Measurements from ENCODE around the gene DAB2IP.

DAB2IP gene

DNA sequence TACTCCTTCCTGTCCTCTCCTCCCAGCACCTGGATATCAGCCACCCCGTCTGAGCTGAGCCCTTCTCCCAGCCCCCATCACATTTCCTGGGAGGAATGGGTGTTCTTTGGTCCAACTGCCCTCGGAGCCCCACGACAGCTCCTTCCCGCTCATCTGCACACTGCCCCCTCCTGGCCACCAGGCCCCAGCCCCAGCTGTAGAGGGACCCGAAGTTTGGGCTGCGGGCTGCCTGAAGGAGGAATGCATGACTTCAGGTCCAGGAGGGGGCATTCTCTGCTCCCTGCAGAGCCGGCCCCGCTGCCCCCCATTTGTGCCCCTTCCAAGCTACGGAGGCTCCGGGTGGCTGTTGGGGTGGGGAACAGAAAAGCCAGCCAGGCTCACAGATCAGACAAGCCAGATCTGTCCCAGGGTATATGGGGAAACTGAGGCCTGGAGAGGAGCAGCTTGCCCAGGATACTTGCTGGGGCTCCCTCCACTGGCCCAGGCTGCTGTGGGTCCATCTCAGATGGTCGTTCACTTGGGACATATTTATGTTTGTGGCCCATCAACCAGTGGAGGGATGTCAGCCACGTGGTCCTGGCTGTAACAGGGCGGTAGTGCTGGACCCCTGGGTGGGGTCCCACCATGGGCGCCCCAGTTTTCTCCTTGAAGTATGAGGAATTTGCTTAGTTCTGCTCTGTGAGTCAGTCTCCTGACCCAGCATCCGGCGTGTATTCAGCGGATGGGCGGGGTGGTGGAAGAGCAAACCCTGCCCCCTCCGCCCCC, 33.1 kb downstream of the DAB2IP start:
- H3K4me1 Mint-ChIP-seq (ENCODE audit: low read depth): no peaks in the 10 kb centered on the region
- H3K27ac Mint-ChIP-seq: no peak overlapping the region
- intact Hi-C loops (cut with micrococcal nuclease): loop anchor here (2.0 to 10.0 kb wide), 2 partner anchors 132 to 180 kb away; no protein-coding TSS in a partner anchor
- H3K4me3 Mint-ChIP-seq: no peak overlapping the region
- H3K27me3 Mint-ChIP-seq: peaks cover 45% of the 10 kb centered on the region
- H3K36me3 Mint-ChIP-seq (ENCODE audit: low read depth): no peaks in the 10 kb centered on the region
- H3K9me3 Mint-ChIP-seq: no peaks in the 10 kb centered on the region

DNA sequence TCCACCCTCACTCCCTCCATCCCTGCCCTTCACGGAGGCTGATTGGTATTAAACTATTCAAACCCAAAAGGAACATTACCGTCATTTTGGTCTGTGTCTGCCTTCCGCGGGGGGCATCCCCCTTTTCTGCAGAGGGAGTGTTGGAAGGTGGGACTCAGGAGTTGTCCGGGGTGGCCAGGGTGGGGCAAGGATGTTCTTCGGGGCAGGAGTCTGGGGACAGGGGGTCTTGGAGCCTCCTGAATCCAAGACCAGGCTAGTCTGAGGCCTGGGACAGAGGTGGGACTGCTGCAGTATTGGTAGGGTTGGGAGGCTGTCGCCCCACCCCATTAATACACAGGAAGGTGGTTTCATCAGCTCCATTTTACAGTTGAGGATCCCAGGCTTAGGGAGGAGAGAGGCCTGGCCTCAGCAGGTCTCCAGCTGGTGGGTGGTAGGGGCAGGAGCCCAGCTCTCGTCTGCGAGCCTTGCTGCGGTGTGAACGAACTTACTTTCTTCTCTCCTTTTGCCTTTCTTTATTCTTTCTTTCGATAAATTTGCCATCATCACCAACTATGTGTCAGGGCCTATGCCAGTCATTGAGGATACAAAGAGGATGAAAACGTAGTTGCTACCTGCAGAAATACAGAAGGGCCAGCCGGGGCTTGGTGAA, 33.8 kb downstream of the DAB2IP start:
- Mint-ChIP-seq H3K9me3 (no peaks in the 10 kb centered on the region), H3K27ac (no peak overlapping the region), H3K27me3 (peaks cover 52% of the 10 kb centered on the region), H3K36me3 (ENCODE audit: low read depth) (no peaks in the 10 kb centered on the region), H3K4me1 (ENCODE audit: low read depth) (no peaks in the 10 kb centered on the region), H3K4me3 (no peak overlapping the region)
- intact Hi-C loops (cut with micrococcal nuclease): loop anchor here (2.0 to 10.0 kb wide), 2 partner anchors 132 to 180 kb away; no protein-coding TSS in a partner anchor

DNA sequence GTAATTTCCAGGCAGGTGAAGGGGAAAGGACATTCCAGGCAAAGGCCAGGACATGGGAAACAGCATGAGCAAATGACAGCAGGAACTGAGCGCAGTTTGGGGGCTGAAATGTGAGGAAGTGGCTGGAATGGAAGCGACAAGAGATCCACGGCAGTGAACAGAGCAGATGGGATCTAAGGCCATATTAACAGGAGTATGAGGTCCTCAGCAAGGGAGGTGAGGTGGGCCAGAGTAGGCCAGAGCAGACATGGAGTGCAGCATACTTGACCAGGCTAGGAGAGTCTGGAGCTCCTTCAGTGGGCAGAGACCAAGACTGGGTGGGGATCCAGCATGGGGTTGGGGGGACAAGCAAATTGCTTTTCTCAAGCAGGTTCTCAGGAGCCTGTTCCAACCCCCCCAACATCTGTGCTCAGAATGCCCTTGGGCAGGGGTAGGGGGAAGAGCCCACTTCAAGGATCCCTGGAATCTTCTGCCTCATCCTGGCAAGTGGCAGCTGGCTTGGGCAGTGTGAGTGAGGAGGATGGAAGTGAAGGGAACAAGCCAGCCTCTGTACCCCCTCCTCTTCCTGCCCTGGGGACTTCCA, 34.5 kb downstream of the DAB2IP start:
- Mint-ChIP-seq H3K4me1 (ENCODE audit: low read depth) (no peaks in the 10 kb centered on the region), H3K27ac (no peak overlapping the region), H3K36me3 (ENCODE audit: low read depth) (no peaks in the 10 kb centered on the region), H3K9me3 (no peaks in the 10 kb centered on the region), H3K27me3 (peaks cover 58% of the 10 kb centered on the region), H3K4me3 (no peak overlapping the region)
- intact Hi-C loops (cut with micrococcal nuclease): loop anchor here (2.0 to 10.0 kb wide), 2 partner anchors 133 to 179 kb away; no protein-coding TSS in a partner anchor

DNA sequence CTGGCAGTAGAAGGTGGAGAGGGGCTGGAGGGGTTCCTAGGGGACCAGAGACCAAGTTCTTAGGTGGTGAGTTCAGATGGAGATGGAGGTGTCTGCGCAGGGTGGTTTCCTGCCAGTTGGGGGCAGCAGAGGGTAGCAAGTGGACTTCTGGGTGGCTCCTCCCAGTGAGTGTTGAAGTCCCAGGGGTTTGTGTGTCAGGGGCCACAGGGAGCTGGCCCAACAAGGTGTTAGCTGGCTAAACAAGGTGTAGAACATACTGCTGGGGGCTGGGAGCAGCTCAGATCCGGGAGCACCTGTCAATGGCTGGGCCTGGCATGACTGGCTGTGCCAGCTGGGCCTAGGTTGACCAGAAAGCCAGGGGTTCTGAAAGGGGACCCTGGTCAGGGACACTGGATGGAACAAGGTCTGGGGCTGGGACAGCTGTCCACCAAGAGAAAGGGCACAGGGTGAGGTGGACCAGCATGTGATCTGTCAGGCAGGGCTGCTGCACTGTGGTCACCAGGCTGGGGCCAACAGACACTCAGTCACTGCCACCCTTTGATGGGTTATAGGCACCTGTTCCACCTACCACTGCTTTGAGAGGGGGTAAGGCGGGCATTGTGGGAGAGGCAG, 35.6 kb downstream of the DAB2IP start:
- no peaks in the 10 kb centered on the region for H3K9me3 Mint-ChIP-seq
- H3K4me3 Mint-ChIP-seq: no peak overlapping the region
- H3K4me1 Mint-ChIP-seq (ENCODE audit: low read depth): no peaks in the 10 kb centered on the region
- H3K36me3 Mint-ChIP-seq (ENCODE audit: low read depth): no peaks in the 10 kb centered on the region
- H3K27ac Mint-ChIP-seq: no peak overlapping the region
- H3K27me3 Mint-ChIP-seq: peaks cover 66% of the 10 kb centered on the region
- intact Hi-C loops (cut with micrococcal nuclease): loop anchor here (1.0 to 10.0 kb wide), 2 partner anchors 178 to 305 kb away; no protein-coding TSS in a partner anchor

DNA sequence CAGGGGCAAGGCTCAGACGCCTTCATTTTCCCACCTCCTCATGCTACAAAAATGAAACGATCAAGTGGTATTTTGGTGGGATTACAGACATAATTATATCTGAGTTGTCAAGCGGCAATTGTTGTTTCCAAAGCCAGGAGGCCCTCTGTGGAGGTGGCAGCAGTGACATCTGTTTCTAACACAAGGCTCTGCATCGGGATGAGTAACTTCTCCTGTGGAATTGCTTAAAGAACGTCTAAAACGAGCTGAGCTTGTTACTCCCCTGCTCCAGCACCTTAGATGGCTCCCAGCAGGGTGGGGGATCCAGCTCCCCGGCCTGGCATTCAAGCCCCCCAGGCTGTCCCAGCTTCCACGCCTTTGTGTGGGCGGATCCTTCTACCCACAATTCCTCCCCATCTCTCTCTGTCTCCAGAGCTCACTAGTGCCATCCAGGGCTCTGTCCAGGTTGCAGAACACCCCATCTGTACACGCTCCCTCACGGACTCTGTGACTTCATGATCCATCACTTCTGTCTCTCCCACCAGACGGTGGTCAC, 36.8 kb downstream of the DAB2IP start:
- Mint-ChIP-seq H3K27ac (no peak overlapping the region), H3K4me3 (no peak overlapping the region), H3K9me3 (no peaks in the 10 kb centered on the region), H3K36me3 (ENCODE audit: low read depth) (no peaks in the 10 kb centered on the region), H3K4me1 (ENCODE audit: low read depth) (no peaks in the 10 kb centered on the region), H3K27me3 (peaks cover 71% of the 10 kb centered on the region)
- intact Hi-C loops (cut with micrococcal nuclease): loop anchor here (10.0 kb wide), 1 partner anchor 177 kb away; no protein-coding TSS in a partner anchor

DNA sequence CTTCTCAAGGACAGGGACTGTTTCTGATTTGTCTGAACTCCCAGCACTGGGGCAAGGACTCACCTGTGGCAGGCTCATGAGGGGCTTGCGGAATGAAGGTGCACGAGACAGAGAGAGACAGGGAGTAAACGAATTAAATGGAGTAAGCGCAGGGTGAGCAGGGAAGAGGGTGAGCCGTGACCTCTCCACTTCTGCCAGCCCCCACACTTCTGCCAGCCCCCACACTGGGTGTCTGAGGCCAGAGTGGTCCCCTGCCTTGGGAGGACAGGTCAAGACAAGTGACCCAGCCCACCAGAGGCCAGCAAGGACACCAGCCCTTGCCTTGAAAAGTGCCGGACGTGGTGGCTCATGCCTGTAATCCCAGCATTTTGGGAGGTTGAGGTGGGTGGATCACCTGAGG, 37.2 kb downstream of the DAB2IP start:
- Mint-ChIP-seq H3K36me3 (ENCODE audit: low read depth) (no peaks in the 10 kb centered on the region), H3K9me3 (no peaks in the 10 kb centered on the region), H3K27ac (no peak overlapping the region), H3K4me1 (ENCODE audit: low read depth) (no peaks in the 10 kb centered on the region), H3K4me3 (no peak overlapping the region), H3K27me3 (peaks cover 71% of the 10 kb centered on the region)
- intact Hi-C loops (cut with micrococcal nuclease): loop anchor here (10.0 kb wide), 1 partner anchor 176 kb away; no protein-coding TSS in a partner anchor

DNA sequence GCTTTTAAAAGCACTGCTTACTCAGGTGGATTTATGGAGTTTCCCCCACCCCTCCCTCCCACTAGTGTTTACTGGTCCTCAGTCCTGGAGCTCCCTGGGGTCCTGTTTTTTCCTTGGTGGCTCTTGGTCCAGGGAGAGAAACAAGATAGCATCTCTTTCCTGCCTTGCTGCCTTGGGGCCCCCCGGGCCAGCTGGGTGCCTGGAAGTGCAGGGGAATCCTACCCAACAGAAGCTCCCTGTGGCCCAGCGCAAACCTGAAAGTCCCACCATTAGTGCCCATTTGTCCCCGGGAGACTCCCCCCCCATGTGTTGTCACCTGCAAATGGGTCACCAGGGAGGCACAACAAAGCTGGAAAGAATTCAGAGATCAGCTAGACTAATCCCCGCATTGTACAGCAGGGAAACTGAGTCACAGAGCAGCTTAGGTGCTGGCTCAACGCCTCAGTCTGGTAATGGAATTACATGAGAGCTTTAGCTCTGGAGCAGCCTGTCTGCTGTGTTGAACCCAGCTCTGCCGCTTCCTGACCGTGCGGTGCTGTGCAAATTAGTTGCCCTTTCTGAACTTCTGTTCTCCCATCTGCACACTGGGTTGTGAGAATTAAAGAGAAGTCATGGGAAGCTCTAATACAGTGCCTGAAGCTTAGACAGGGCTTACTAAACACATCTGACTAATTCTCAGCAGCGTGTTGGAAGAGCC, 38.2 kb downstream of the DAB2IP start:
- Mint-ChIP-seq H3K27me3 (peaks cover 70% of the 10 kb centered on the region), H3K4me3 (no peak overlapping the region), H3K4me1 (ENCODE audit: low read depth) (no peaks in the 10 kb centered on the region), H3K9me3 (no peaks in the 10 kb centered on the region), H3K27ac (no peak overlapping the region), H3K36me3 (ENCODE audit: low read depth) (no peaks in the 10 kb centered on the region)
- intact Hi-C loops (cut with micrococcal nuclease): loop anchor here (10.0 kb wide), 1 partner anchor 175 kb away; no protein-coding TSS in a partner anchor

DNA sequence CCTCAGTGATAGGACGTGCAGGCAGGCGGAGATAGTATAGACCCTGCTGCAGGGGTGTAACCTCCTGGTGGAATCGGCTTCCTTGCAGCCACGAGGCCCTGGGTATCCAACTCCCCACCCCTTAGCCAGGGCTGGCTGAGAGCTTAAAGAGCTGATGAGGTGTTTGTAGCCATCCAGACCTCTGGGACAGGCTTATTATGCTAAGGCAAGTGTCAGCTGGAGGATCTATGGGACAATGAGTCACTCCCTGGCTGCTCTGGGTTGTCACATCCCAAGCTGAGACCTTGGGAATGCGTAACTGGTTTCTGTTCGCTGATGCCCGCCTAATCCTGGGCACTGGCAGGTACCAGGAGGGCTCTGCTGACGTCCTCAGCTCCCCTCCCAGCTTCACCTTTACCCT, 38.9 kb downstream of the DAB2IP start:
- Mint-ChIP-seq H3K27me3 (peaks cover 68% of the 10 kb centered on the region), H3K9me3 (no peaks in the 10 kb centered on the region), H3K36me3 (ENCODE audit: low read depth) (no peaks in the 10 kb centered on the region), H3K4me1 (ENCODE audit: low read depth) (no peaks in the 10 kb centered on the region), H3K4me3 (no peak overlapping the region), H3K27ac (no peak overlapping the region)
- intact Hi-C loops (cut with micrococcal nuclease): no loop called here

DNA sequence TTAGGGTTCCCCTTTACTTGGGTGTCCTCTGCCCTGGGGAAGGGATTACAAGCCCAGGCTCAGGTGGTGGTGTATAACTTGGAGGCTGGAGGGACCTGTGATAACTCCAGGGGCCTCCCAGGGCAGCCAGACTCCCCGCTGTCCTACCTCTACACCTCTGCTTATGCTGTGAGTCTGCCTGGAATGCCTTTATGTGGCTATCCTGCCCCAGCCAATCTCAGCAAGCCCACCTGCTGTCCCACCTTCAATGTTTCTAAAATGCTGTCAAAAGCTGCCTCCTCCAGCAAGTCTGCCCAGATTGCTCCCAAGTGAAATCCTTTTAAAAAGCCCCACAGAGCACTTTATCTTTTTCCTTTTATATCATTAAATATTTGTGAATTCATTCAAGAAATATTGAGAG, 39.3 kb downstream of the DAB2IP start:
- intact Hi-C loops (cut with micrococcal nuclease): no loop called here
- Mint-ChIP-seq H3K27ac (no peak overlapping the region), H3K36me3 (ENCODE audit: low read depth) (no peaks in the 10 kb centered on the region), H3K27me3 (peaks cover 67% of the 10 kb centered on the region), H3K4me3 (no peak overlapping the region), H3K9me3 (no peaks in the 10 kb centered on the region), H3K4me1 (ENCODE audit: low read depth) (no peaks in the 10 kb centered on the region)

DNA sequence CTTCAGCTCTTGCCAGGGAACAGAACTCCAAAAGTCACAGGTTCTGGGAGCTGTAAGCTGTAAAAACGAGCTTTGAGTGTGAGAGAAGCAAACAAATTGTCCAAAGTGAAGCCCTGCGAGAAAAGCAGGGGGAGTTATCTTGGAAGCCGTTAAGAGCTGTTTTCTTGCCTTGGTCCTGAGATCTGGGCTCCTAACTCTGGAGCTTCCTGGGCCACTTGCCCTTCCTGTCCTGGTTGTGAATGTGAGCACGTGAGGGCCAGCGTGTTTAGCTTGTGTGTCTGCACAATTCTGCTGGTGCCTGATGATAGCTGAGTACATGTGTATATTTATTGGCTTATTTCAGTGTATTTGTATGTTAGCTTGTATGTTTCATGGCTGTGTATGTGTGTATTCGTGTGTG, 40.5 kb downstream of the DAB2IP start:
- Mint-ChIP-seq H3K4me3 (no peak overlapping the region), H3K9me3 (no peaks in the 10 kb centered on the region), H3K4me1 (ENCODE audit: low read depth) (peaks cover 4% of the 10 kb centered on the region), H3K27me3 (peaks cover 71% of the 10 kb centered on the region), H3K27ac (no peak overlapping the region), H3K36me3 (ENCODE audit: low read depth) (no peaks in the 10 kb centered on the region)
- intact Hi-C loops (cut with micrococcal nuclease): no loop called here

DNA sequence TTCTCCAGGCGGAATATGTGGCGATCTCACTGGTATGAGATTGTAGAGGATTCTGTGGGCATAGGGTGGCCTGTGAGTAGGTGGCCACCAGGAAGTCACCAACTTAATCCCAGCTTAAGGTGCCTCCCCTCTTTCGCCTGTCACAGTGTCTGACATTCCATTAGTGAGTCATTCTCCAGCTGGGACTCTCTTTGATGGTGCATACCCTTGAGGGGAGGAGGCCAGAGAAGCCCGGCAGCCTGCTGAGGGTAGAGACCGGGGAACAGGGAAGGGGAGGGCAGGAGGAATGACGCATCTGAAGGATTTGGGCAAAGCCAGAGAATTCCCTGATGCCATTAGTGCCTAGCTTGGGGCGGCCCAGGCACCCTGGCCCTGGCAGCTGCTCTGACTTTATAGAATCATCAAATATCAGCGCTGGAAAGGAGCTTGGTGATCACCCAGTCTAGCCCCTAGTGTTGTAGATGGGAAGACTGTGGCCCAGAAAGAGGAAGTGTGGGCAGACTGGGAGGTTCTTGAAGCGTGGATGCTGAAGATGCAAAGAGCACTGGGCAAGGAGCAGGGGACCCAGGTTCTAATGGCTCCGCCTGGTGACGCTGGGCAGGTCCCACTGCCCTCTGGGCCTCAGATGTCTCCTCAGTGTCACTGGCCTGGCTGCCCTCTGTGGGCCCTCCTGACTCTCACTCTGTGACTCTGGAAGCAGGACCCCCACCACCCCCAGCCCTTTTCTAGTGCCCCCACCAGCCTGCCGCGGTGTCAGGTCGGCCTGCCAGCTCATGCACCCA, 41.4 kb downstream of the DAB2IP start:
- H3K27me3 Mint-ChIP-seq: peaks cover 74% of the 10 kb centered on the region
- H3K27ac Mint-ChIP-seq: no peak overlapping the region
- H3K4me3 Mint-ChIP-seq: no peak overlapping the region
- H3K9me3 Mint-ChIP-seq: no peaks in the 10 kb centered on the region
- intact Hi-C loops (cut with micrococcal nuclease): no loop called here
- peaks cover 11% of the 10 kb centered on the region for H3K4me1 Mint-ChIP-seq (ENCODE audit: low read depth)
- H3K36me3 Mint-ChIP-seq (ENCODE audit: low read depth): no peaks in the 10 kb centered on the region

DNA sequence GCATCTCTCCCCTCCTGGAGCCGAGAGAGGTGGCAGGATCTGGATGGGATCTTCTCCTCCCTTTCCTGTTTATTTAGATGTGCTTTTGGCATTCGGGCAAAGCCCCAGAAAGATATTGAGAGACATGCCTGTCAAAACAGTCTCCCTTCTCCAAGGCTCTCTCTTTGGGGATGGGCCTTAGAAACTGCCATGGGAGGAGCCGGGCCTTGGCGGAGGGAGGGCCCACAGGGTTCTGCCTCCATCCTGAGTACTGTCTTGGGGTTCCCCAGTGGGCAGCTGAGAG, 41.9 kb downstream of the DAB2IP start:
- Mint-ChIP-seq H3K27me3 (peaks cover 77% of the 10 kb centered on the region), H3K9me3 (no peaks in the 10 kb centered on the region), H3K4me1 (ENCODE audit: low read depth) (peaks cover 11% of the 10 kb centered on the region), H3K27ac (no peak overlapping the region), H3K36me3 (ENCODE audit: low read depth) (no peaks in the 10 kb centered on the region), H3K4me3 (no peak overlapping the region)
- intact Hi-C loops (cut with micrococcal nuclease): no loop called here

DNA sequence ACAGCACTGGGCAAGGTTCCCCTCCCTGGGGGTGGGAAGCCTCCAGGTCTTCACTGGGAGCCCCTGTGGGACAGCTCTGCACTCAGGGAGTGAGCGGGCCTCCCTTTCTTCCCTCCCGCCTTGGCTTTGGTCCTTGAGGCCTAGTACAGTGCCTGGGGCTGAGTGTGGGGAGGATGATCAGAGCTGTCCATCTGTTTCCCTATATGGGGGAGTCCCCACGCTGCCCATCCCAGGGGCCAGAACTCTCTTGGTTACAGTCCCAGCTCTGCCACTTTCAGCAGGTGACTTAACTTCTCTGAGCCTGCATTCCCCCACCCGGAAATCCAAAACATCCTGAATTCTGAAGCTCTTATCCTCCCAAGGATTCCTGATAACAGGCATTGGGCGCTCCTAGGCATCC, 42.6 kb downstream of the DAB2IP start:
- H3K4me1 Mint-ChIP-seq (ENCODE audit: low read depth): peaks cover 11% of the 10 kb centered on the region
- H3K27me3 Mint-ChIP-seq: peaks cover 81% of the 10 kb centered on the region
- intact Hi-C loops (cut with micrococcal nuclease): no loop called here
- no peak overlapping the region for H3K4me3 Mint-ChIP-seq
- H3K27ac Mint-ChIP-seq: no peak overlapping the region
- no peaks in the 10 kb centered on the region for H3K36me3 Mint-ChIP-seq (ENCODE audit: low read depth)
- no peaks in the 10 kb centered on the region for H3K9me3 Mint-ChIP-seq

Measured in dendritic cell treated with granulocyte-macrophage colony-stimulating factor and Interleukin-4, amounts not matched to agents 40 ng/mL and 50 ng/mL, for 4 days (primary cell).